HUDEP-2 (cell line): ENCODE measurements around the gene SLC22A9.
A peak's percentile ranks its signal among the peaks of the same experiment; 100 is the strongest.
"Not testable (repeated sequence)": the region's sequence is repeated elsewhere in the genome, so short reads cannot be mapped to it uniquely, and the experiment has no call there.

Experiments used
- DNase-seq, 76 experiments: peaks; one replicate each; lab custom pipeline; 2025; ENCODE audit not compliant: unreplicated experiment in 76 of 76; lab: John Stamatoyannopoulos, UW

SLC22A9 gene

GRCh38 chr11:63369165-63369970 lies at the start of gene SLC22A9:
SLC22A9 (plus strand) TSS chr11:63369785; CDS start chr11:63370057, 272 bp downstream.
- DNase-seq = no peak

DNA sequence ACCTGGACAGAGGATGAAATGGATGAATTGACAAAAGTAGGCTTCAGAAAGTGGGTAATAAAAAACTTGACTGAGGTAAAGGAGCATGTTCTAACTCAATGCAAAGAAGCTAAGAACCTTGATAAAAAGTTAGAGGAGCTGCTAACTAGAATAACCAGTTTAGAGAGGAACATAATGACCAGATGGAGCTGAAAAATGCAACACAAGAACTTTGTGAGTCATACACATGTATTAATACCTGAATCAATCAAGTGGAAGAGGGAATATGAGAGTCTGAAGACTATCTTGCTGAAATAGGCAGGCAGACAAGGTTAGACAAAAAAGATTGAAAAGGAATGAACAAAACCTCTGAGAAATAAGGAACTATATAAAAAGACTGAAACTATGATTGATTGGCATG lies 47.9 kb upstream of the SLC22A9 start:
- no peak for DNase-seq

GRCh38 chr11:63335089-63335488 lies 34.5 kb upstream of the SLC22A9 start:
- DNase-seq = not testable (repeated sequence)

DNA sequence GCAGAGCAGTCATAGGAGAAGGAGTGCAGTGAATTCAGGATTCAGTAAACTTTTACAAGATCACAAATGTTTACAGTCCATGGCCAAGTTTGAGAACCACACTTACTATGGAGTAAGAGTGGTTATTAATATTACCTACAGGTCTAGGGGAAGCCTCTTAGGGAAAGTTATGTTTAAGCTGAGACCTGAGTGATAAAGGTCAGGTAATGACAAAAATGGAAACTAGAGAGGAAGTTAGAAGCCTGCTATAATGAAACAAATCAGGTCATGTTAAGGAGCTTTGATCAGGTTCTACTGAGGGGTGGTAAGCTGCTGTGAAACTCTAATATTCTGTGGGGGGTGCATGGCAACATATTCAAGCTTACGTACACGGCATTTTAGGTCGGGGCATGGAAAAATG lies 32.5 kb upstream of the SLC22A9 start:
- DNase-seq = no peak

DNA sequence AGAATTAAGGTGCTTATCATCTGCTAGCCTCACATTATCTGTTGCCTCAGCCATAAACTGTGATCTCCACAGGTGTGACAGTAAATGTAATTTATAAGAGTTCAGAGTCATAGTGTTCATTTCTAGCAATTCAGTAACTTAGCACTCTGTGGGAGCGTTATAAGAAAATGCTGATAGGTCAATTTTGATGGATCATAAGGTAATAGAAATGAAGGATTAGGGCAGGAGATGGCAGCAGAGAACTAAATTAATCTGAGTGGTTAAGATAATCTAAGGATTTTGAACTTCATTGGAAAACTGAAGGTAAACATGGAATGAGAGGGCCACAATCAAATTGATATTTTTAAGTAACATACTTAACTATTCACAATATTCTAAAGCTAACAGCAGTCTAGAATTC lies 26.5 kb upstream of the SLC22A9 start:
- no peak for DNase-seq

GRCh38 chr11:63352144-63352543 lies 17.4 kb upstream of the SLC22A9 start:
- DNase-seq = no peak

GRCh38 chr11:63362196-63362793 lies 7.3 kb upstream of the SLC22A9 start:
- DNase-seq = no peak

DNA sequence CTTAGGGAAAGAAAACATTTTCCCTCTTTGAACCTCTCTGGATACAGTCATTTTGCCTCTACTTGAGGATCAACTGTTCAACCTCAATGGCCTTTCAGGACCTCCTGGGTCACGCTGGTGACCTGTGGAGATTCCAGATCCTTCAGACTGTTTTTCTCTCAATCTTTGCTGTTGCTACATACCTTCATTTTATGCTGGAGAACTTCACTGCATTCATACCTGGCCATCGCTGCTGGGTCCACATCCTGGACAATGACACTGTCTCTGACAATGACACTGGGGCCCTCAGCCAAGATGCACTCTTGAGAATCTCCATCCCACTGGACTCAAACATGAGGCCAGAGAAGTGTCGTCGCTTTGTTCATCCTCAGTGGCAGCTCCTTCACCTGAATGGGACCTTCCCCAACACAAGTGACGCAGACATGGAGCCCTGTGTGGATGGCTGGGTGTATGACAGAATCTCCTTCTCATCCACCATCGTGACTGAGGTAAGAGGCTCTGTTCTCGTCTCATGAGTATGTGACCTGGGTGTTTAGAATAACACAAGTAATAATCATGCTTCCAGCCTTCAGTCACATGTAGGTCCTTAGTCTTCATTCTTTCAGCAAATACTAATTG lies 495 bp downstream of the SLC22A9 start:
- no peak for DNase-seq

- no peak for DNase-seq
Observed at GRCh38 chr11:63371396-63371795, 1.8 kb downstream of the SLC22A9 start.

DNA sequence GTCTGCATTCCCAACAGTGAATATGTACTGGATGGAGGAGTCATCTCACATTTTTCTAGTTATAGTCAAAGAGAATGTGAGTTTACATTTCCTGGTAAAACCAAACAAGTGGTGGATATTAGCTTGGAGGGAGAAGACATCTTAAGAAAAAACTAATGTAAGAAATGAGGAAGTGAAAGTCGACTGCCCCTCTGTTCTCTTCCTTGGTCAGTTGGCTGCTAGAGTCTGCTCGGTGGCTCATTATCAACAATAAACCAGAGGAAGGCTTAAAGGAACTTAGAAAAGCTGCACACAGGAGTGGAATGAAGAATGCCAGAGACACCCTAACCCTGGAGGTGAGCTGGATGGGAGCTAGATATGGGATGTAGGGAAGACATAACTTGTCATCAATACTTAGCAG lies 5.8 kb downstream of the SLC22A9 start:
- no peak for DNase-seq

DNA sequence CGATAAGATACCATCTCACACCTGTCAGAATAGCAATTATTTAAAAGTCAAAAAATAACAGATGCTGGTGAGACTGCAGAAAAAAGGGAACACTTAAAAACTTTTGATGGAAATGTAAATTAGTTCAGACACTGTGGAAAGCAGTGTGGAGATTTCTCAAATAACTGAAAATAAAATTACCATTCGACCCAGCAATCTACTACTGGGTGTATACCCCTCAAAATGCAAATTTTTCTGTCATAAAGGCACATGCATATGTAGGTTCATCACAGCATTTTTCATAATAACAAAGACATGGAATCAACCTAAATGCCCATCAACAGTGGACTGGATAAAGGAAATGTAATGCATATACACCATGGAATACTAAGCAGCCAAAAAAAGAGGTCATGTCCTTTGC lies 10.5 kb downstream of the SLC22A9 start:
- no peak for DNase-seq

GRCh38 chr11:63395697-63396096 lies 26.1 kb downstream of the SLC22A9 start:
- DNase-seq = no peak

- DNase-seq = no peak
Observed at GRCh38 chr11:63404161-63404935, 34.8 kb downstream of the SLC22A9 start.

DNA sequence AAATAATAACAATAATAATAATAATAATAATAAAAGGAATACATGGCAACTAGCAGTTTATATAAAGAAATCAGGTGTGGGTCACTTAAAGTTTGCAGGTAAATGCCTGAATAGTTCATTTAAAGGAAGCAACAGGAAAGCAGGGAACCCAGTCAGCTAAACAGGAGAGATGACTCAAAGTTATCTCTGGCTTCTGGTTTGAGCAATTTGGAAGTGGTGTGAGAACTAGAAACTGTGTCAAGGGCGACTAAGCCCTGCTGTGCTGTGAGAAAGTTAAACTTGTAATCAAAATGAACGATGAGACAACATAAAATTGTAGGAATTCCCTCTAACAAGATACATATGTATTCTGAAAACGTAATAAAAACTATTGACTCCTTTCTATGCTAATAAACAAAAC lies 35.5 kb downstream of the SLC22A9 start:
- no peak for DNase-seq

- DNase-seq = no peak
Observed at GRCh38 chr11:63406458-63406857, 36.9 kb downstream of the SLC22A9 start.

- no peak for DNase-seq
Observed at GRCh38 chr11:63417174-63417852, 47.7 kb downstream of the SLC22A9 start.

- peak in 1 of 76 experiments; percentile 2 for DNase-seq
Observed at GRCh38 chr11:63427971-63428508, 58.5 kb downstream of the SLC22A9 start.

DNA sequence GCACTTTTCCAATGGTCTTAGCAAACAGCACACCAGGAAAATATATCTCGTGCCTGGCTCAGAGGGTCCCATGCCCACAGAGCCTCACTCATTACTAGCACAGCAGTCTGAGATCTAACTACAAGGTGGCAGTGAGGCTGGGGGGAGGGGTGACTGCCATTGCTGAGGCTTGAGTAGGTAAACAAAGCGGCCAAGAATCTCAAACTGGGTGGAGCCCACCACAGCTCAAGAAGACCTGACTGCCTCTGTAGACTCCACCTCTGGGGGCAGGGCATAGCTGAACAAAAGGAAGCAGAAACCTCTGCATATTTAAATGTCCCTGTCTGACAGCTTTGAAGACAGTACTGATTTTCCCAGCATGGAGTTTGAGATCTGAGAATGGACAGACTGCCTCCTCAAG lies 61.1 kb downstream of the SLC22A9 start:
- not testable (repeated sequence) for DNase-seq

GRCh38 chr11:63435351-63435750 lies 65.8 kb downstream of the SLC22A9 start:
- not testable (repeated sequence) for DNase-seq

DNA sequence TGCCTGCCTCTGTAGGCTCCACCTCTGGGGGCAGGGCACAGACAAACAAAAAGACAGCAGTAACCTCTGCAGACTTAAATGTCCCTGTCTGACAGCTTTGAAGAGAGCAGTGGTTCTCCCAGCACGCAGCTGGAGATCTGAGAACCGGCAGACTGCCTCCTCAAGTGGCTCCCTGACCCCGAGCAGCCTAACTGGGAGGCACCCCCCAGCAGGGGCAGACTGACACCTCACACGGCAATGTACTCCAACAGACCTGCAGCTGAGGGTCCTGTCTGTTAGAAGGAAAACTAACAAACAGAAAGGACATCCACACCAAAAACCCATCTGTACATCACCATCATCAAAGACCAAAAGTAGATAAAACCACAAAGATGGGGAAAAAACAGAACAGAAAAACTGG lies 66.2 kb downstream of the SLC22A9 start:
- DNase-seq = not testable (repeated sequence)
